ENCODE data around the gene LRRTM4. TPM values are rescaled to one million over a fixed set of nuclear protein-coding genes. Genes with fewer than 3 reads are reported as not detected.

Gene LRRTM4
- total and polyA plus RNA-seq, 8 donors = 0.38 to 3.3 (median 2.0) TPM

DNA sequence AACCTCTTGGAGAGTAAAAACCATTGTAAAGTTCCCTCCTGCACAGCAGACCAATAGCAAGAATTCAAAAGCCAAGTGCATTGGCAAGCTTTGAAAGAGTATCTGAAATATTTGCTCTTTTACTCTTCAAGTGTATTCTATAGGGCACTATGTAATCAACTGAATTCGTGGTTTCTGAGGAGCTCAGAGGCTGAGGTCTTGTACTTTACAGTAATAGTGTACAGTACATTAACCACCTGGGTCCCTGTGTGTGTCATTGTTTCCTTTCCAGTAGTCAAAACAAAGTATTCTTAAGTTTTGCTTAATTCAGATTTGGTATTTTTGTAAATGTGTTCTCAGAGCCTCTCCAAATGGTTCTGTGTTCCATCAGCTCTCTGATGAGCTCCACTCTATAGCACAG, 769.7 kb downstream of the LRRTM4 start:
- TF ChIP-seq, protein P1, sequence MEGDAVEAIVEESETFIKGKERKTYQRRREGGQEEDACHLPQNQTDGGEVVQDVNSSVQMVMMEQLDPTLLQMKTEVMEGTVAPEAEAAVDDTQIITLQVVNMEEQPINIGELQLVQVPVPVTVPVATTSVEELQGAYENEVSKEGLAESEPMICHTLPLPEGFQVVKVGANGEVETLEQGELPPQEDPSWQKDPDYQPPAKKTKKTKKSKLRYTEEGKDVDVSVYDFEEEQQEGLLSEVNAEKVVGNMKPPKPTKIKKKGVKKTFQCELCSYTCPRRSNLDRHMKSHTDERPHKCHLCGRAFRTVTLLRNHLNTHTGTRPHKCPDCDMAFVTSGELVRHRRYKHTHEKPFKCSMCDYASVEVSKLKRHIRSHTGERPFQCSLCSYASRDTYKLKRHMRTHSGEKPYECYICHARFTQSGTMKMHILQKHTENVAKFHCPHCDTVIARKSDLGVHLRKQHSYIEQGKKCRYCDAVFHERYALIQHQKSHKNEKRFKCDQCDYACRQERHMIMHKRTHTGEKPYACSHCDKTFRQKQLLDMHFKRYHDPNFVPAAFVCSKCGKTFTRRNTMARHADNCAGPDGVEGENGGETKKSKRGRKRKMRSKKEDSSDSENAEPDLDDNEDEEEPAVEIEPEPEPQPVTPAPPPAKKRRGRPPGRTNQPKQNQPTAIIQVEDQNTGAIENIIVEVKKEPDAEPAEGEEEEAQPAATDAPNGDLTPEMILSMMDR (IDR thresholded peaks at IDR 0.05) = no peak
- ATAC-seq = no peak
- no peaks in the 10 kb centered on the region for H3K36me3 ChIP-seq
- no peaks in the 10 kb centered on the region for H3K9me3 ChIP-seq
- DNase-seq = peak in 1 of 4 donors; percentile 15
- H3K27me3 ChIP-seq = no peaks in the 10 kb centered on the region
- H3K27ac ChIP-seq = no peak overlapping the region
- no peak overlapping the region for H3K4me3 ChIP-seq
- H3K4me1 ChIP-seq = no peaks in the 10 kb centered on the region
- intact Hi-C loops (cut with DNase I) = no loop called here

DNA sequence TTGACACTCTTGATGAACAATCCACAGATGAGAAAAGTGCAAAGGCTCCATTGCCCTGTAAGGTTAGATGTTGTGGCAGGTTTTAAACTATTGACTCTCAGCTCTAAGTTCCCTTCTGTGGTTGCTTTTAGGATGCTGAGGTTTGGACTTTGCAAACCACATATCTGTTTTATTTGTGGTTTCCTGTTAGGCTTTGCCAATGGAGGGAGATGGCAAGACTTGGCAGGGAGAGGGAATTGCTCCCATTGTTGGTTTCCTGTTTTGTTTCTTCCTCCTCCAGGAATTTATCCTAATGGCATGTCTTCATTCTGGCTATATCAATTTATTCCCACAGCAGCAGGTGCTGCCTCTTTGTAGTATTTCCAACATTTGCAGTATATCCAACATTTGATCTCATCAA, 772.3 kb downstream of the LRRTM4 start:
- Histone ChIP-seq H3K27me3 (no peaks in the 10 kb centered on the region), H3K4me1 (no peaks in the 10 kb centered on the region), H3K4me3 (no peak overlapping the region), H3K9me3 (no peaks in the 10 kb centered on the region), H3K36me3 (no peaks in the 10 kb centered on the region), H3K27ac (no peak overlapping the region)
- ATAC-seq (no peak), DNase-seq (no peak)
- TF ChIP-seq, protein P1 (IDR thresholded peaks at IDR 0.05) = no peak
- intact Hi-C loops (cut with DNase I) = no loop called here

DNA sequence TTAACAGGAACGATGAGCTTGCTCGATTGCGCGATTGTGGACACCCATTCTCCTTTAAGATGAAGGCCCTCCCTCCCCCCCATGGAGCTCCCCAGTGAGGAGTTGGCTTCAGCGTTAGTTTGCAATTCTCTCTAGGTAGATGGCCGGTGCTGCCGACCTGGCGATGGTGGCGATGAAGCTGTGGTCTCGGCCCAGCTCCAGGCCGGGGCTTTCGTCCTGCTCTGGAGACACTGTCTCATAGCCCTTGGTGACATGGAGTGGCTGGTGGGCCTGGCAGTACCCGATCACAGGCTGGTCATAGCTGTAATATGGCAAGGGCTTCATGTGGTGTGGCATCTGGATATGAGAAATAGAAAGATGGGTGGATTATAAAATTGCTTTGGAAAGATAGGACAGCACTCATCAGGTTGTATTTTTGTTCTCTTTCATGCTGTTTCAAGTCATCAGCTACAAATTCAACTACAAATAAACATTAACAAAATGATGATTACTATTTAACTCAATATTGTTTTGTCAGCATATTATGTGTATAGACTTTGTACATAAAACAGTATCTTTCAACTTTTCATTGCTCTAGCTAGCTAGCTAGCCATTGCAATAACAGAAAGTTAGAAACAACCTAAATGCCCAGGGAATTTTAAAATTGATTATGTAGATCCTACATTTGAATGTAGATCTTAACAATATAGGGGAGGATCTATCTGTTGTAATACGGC, 773.4 kb downstream of the LRRTM4 start:
- Histone ChIP-seq H3K9me3 (no peaks in the 10 kb centered on the region), H3K27me3 (no peaks in the 10 kb centered on the region), H3K27ac (no peak overlapping the region), H3K4me3 (no peak overlapping the region), H3K36me3 (no peaks in the 10 kb centered on the region), H3K4me1 (no peaks in the 10 kb centered on the region)
- TF ChIP-seq, protein P1 (IDR thresholded peaks at IDR 0.05) = no peak
- intact Hi-C loops (cut with DNase I) = no loop called here
- no peak for ATAC-seq
- peak in 1 of 4 donors; percentile 74 for DNase-seq

DNA sequence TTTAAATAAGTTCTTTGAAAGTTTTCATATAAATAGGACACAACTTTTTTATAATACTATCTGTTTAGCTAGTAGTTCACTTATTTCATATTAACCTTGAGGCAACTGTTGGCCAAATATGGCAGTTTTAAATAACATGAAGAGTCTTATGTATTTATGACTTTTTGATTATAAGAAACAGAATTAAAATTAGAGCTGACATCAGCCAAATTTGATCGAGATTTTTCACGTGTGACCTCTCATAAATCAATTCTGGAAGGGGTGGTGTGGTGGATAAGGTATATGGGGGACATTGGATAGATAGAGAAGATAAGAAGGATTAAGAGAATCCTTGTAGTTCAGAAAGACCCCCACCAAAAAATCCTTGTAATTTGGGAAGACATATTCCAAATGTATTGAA, 776.6 kb downstream of the LRRTM4 start:
- intact Hi-C loops (cut with DNase I) = no loop called here
- no peak overlapping the region for H3K27ac ChIP-seq

DNA sequence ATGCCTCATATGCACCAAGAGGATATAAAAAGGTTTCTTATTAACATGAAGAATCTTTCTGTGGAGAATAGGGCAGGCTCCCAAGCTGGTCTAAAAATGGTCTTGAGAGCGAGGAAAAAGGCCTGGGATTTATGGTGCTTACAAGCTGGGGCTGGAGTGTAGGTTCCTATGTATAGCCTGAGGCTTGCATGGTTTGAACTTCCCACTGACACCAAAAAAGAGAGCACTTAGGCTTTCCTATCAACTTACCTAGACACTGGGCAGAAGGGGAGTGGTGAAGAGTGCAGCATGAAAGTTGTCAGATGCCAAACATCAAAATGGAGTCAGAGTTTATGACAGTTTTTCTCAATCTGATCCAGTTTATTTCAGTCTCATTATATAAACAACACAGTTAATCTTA, 784.6 kb downstream of the LRRTM4 start:
- Histone ChIP-seq H3K27ac (no peak overlapping the region), H3K9me3 (no peaks in the 10 kb centered on the region), H3K36me3 (no peaks in the 10 kb centered on the region), H3K27me3 (no peaks in the 10 kb centered on the region), H3K4me3 (no peak overlapping the region), H3K4me1 (no peaks in the 10 kb centered on the region)
- intact Hi-C loops (cut with DNase I) = no loop called here
- DNase-seq (no peak), ATAC-seq (no peak)
- TF ChIP-seq, protein P1 (IDR thresholded peaks at IDR 0.05) = no peak

More for the DNA sequence above, 776.6 kb downstream of the LRRTM4 start:
- Histone ChIP-seq H3K27me3 (no peaks in the 10 kb centered on the region), H3K9me3 (no peaks in the 10 kb centered on the region), H3K4me1 (no peaks in the 10 kb centered on the region), H3K4me3 (no peak overlapping the region), H3K36me3 (no peaks in the 10 kb centered on the region)
- ATAC-seq (no peak), DNase-seq (no peak)
- TF ChIP-seq, protein P1 (IDR thresholded peaks at IDR 0.05) = no peak

Measured in left lung (tissue), 10 donors.